H7 (cell line): ENCODE measurements around the gene CD86. TPM values are rescaled to one million over a fixed set of nuclear protein-coding genes. Genes with fewer than 3 reads are reported as not detected.
A peak's percentile ranks its signal among the peaks of the same experiment; 100 is the strongest.

ENCODE experiments used
- DNase-seq: peaks from one replicate; pipeline ENCODE4 v3.0.0; 2012
- H3K27me3 ChIP-seq: 2 replicates; pipeline ENCODE4 v1.6.0; 2011; ENCODE audit warnings: mild to moderate bottlenecking, low read length; ENCODE audit not compliant: control insufficient read depth, insufficient read depth
- H3K36me3 ChIP-seq: replicated peaks from 2 replicates; pipeline ENCODE4 v1.5.1; 2011; ENCODE audit warnings: low read length; ENCODE audit not compliant: control insufficient read depth, insufficient read depth
- H3K4me3 ChIP-seq: 2 replicates; pipeline ENCODE4 v1.5.1; 2011; ENCODE audit warnings: low read depth, mild to moderate bottlenecking, control low read depth, low read length, moderate library complexity; ENCODE audit not compliant: insufficient read depth
- total RNA-seq: library from RNA; depleted of rRNA; stranded (reverse); fragments of >200 nt; shearing (Covaris generic); gene quantifications from 2 replicates; pipeline ENCODE4 v1.2.3, GENCODE V29; 2014; rRNA removed

CD86 gene, protein sequence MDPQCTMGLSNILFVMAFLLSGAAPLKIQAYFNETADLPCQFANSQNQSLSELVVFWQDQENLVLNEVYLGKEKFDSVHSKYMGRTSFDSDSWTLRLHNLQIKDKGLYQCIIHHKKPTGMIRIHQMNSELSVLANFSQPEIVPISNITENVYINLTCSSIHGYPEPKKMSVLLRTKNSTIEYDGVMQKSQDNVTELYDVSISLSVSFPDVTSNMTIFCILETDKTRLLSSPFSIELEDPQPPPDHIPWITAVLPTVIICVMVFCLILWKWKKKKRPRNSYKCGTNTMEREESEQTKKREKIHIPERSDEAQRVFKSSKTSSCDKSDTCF
- total RNA-seq: 0.24 TPM in 1 of 2 replicates, not detected in the other

DNA sequence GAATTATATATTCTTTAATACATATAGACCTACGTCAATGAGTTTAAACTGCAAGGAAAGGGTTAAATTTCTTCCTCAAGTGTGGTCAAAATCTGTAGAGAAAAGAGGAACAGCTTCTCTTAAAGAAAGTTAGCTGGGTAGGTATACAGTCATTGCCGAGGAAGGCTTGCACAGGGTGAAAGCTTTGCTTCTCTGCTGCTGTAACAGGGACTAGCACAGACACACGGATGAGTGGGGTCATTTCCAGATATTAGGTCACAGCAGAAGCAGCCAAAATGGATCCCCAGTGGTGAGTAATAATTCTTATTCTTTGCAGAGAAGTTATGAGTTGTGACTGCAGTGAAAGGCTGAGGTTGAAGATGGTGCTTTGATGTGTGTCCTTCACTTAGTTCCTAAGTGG, at the start of gene CD86:
Gene CD86 (plus strand): TSS at position 148 of the 400 bp plus-strand sequence. CDS start 128 bp downstream, at position 276.
- no peaks in the 10 kb centered on the region for H3K36me3 ChIP-seq
- DNase-seq: no peak

GRCh38 chr3:122006267-122006666, 48.9 kb upstream of the CD86 start:
- H3K27me3 ChIP-seq: no peaks in the 10 kb centered on the region

More for the DNA sequence above, at the start of gene CD86:
- Histone ChIP-seq H3K27me3 (no peaks in the 10 kb centered on the region), H3K4me3 (no peak within 1 kb of the TSS)

DNA sequence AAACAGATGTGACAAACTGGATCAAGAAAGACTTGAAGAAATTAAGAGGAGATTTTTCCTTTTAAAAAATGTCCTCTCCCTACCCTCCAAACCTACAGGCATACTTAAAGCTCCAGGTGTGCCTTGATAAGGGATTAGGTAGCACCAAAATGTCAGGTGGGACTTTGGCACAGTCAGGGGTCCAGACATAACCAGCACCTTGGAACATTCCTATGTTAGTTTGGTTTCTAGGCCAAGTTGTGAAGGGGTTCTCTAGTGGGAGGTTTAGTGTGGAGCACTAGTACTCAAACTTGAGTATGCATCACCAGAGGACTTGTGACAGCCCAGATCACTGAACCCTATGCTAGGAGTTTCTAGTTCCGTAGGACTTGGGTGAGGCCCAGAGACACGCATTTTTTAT, 47.0 kb upstream of the CD86 start:
- Histone ChIP-seq H3K4me3 (no peak overlapping the region), H3K27me3 (no peaks in the 10 kb centered on the region), H3K36me3 (no peaks in the 10 kb centered on the region)
- DNase-seq: no peak

More at GRCh38 chr3:122006267-122006666, 48.9 kb upstream of the CD86 start:
- no peak overlapping the region for H3K4me3 ChIP-seq
- no peak for DNase-seq
- no peaks in the 10 kb centered on the region for H3K36me3 ChIP-seq

- H3K4me3 ChIP-seq: no peak overlapping the region
- H3K36me3 ChIP-seq: no peaks in the 10 kb centered on the region
- no peaks in the 10 kb centered on the region for H3K27me3 ChIP-seq
- DNase-seq: no peak
These were observed 44.7 kb upstream of the CD86 start for GRCh38 chr3:122010506-122010905.

- Histone ChIP-seq H3K27me3 (no peaks in the 10 kb centered on the region), H3K36me3 (no peaks in the 10 kb centered on the region), H3K4me3 (no peak overlapping the region)
- no peak for DNase-seq
These were observed 43.8 kb upstream of the CD86 start for GRCh38 chr3:122011396-122011795.

DNA sequence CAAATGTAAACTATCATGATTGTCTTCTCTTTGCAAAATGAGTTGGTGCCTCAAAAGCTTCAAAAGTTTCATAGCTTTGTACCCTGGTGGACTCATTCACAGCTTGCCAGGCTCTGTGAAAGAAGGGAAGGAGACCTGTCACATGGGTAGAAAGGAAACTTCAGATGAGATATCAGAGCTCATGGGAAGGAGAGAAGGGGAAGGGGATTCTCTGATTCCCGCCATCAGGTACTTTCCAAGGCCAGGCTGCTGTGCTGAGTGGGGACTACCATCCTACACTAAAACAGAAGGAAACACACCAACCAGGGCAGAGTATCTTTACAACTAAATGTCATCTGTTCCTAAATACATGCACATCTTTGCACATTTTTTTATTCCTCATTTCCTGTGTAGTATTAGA, 42.3 kb upstream of the CD86 start:
- H3K4me3 ChIP-seq: no peak overlapping the region
- DNase-seq: no peak
- H3K36me3 ChIP-seq: no peaks in the 10 kb centered on the region
- H3K27me3 ChIP-seq: no peaks in the 10 kb centered on the region

DNA sequence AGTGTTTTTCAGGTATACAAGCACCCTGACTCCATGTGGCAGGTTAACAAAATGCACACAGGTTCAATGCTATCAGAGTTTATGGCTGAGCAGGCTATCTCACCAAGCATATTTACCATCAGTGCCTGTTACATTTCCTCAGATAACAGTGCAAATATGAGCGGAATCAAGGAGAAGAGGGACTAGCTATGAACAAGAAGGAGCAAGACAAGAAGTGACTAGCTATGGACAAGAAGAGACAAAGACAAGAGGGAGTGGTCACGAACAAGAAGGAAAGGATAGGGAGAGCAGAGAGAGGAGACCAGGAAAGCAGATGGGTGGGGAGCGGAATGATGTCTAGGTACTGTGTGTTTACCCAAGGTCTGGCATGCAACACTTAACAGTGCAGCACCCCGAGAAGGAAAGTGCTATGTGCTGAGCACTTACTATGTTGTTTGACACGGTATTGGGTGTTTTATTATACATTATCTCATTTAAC, 41.7 kb upstream of the CD86 start:
- H3K4me3 ChIP-seq: no peak overlapping the region
- H3K27me3 ChIP-seq: no peaks in the 10 kb centered on the region
- DNase-seq: no peak
- H3K36me3 ChIP-seq: no peaks in the 10 kb centered on the region

DNA sequence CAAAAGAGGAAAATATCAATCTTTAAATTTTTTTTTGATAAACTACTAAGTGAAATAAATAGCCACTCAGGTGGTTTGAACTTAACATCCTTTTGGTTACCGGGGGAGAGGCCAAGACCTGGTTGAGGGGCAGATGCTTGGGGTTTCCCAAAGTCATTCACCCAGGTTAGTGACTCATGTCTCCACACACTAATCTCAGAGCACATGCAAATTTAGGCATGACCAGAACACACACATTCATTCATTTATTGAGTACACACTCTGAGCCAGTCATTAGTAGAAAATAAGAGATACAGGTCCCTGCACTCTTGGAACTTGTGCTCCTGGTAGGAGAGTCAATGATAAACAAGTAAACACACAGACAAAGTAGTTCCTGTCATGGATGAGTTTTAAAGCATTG, 40.4 kb upstream of the CD86 start:
- no peaks in the 10 kb centered on the region; the same call in 1 of the 2 replicates for H3K27me3 ChIP-seq
- no peak for DNase-seq
- H3K4me3 ChIP-seq: no peak overlapping the region
- no peaks in the 10 kb centered on the region for H3K36me3 ChIP-seq

DNA sequence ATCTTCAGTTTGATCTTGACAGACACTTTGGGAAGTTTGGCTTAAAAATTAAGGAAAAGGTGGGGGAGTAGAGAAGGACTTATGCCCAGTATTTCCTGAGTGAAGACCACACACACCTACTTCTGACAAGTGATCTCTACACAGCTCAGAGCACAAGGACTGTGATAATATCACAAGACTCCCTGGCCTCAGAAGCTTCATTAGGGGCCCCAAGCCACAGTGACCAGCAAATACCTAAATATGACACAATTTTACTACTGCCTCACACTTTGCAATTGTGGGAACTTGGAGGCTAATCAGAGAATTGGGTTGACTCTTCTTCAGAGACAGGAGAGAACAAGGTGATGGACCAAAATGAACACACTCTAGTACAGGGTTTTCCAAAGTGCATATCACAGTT, 35.7 kb upstream of the CD86 start:
- no peak for DNase-seq

DNA sequence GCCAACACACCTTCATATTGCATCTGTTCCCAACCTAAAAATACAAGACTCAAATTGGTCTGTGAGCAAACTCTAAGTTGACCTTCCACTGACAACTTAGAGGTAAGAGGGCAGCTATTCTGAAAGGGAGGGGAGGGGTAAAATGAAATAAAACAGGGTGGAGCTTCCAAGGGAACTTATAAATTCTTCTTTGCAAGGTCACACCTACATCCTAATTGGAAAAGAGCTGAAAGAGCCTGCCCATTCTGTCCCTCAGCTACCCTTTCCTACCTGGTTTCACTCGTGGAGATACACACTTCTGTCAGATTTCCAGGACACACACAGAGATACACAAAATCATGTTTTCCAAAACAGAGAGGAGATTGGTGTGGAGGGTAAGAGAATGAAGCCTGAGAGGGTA, 34.1 kb upstream of the CD86 start:
- Histone ChIP-seq H3K4me3 (no peak overlapping the region), H3K36me3 (no peaks in the 10 kb centered on the region), H3K27me3 (peaks cover 3% of the 10 kb centered on the region; the same call in 1 of the 2 replicates)
- no peak for DNase-seq

More for the DNA sequence above, 35.7 kb upstream of the CD86 start:
- Histone ChIP-seq H3K27me3 (peaks cover 3% of the 10 kb centered on the region; the same call in 1 of the 2 replicates), H3K36me3 (no peaks in the 10 kb centered on the region), H3K4me3 (no peak overlapping the region)

DNA sequence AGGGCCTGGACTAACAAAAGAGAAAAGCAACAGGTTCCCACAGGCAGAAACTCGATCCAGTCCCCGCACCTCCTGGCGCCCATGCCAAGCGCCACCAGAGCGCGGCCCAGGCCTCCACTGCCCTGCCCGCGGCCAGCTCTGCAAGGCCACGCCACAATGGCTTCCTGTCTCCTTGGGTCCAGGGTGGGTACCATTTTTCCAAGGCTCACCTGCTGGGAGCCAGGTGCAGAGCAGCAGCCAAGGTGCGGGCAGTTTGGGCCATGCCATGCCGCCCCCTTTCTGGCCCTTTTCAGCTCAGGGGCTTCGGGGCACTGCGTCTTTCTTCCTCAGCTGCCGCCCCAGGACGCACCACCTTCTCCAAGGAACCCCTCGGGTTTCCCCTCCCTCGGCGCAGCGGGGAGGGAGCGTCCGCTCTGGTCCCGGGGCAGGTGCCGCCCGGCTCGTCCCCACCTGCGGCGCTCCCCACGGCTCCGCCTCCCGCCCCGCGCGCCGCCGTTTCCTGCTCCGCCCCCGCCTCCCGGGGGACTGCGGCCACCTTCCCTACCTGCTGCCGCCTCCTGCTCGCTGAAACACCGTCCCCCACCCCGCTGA, 33.3 kb upstream of the CD86 start, which contains the start of gene ILDR1:
Gene ILDR1 (minus strand): TSS at position 437 of the 591 bp plus-strand sequence. CDS start 170 bp downstream, at position 267.
- peaks cover 3% of the 10 kb centered on the region; the same call in 1 of the 2 replicates for H3K27me3 ChIP-seq
- H3K36me3 ChIP-seq: no peaks in the 10 kb centered on the region
- DNase-seq: peak; percentile 87
- H3K4me3 ChIP-seq: peak within 1 kb of the TSS; percentile 65

DNA sequence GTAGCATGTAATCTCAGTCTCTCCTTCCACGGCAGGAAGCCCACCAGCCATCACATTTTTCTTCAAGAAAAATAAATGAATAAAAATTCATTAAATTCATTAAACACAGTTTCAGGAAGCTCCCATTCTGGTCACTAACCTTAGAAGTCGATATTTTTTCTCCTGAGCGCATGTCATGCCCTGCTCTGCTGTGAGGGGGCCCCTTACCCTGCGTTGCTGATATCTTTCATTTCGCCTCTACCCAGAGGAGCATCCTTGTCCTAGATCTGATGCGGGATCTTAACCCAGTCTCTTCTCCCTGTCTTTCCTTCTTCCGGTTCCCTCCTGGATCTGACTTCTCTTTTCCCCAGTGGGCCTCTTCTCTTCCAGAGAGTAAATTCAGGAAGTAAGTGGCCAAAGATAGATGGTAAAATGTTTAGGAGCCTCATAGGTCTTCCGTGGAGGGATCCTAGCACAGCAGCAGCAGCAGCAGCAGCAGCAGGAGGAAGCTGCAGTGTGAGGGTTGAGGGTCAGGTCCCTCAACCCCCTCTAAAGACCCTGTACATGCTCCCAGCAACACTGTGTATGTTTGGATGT, 31.7 kb upstream of the CD86 start:
- Histone ChIP-seq H3K36me3 (no peaks in the 10 kb centered on the region), H3K27me3 (peaks cover 3% of the 10 kb centered on the region; the same call in 1 of the 2 replicates), H3K4me3 (no peak overlapping the region)
- DNase-seq: peak; percentile 67

GRCh38 chr3:122024800-122025199, 30.4 kb upstream of the CD86 start:
- Histone ChIP-seq H3K4me3 (no peak overlapping the region), H3K27me3 (peaks cover 3% of the 10 kb centered on the region; the same call in 1 of the 2 replicates), H3K36me3 (no peaks in the 10 kb centered on the region)
- DNase-seq: no peak

DNA sequence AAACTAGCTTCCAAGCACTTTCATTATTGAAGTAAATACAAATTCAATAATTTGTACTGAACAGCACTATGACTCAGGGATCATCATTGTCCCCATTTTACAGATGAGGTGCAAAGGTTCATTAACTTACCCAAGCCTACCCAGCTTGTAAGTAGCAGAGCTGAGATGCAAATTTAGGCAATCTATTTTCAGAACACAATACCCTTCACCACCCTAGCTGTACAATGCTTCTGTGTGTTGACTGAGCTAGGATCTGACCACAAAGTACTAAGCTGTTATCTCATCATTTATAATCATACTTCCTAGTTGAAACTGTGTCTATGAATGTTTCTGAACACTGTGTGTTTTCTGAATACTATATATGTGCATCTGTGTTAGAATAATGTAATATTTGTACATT, 29.9 kb upstream of the CD86 start:
- peaks cover 3% of the 10 kb centered on the region; the same call in 1 of the 2 replicates for H3K27me3 ChIP-seq
- no peak for DNase-seq
- no peak overlapping the region for H3K4me3 ChIP-seq
- no peaks in the 10 kb centered on the region for H3K36me3 ChIP-seq
